Tibial artery (tissue), 4 donors: Measurements from ENCODE around the gene PON3.
A peak's percentile ranks its signal among the peaks of the same experiment; 100 is the strongest.

Experiments used
- DNase-seq, 2 donors: peaks; one replicate each; pipeline ENCODE4 v3.0.0-alpha.2; 2019
- H3K27ac ChIP-seq, 2 donors: fragments of 200-600 bp; sonication (generic) in 1 of 2; 1 replicate in 1 of 2; 2 replicates in 1 of 2; pipeline ENCODE4 v1.5.1; 2018 to 2019; ENCODE audit warnings: mild to moderate bottlenecking in 1 of 2
- H3K27me3 ChIP-seq, 2 donors: fragments of 200-600 bp; sonication (generic) in 1 of 2; one replicate each; pipeline versions ENCODE4 v1.5.1 to v1.6.0; 2016 to 2019
- H3K36me3 ChIP-seq, 3 donors: fragments of 200-600 bp; sonication (generic) in 2 of 3; one replicate each; pipeline ENCODE4 v1.5.1; 2016 to 2019; ENCODE audit warnings: mild to moderate bottlenecking in 2 of 3
- H3K4me1 ChIP-seq, 4 donors: fragments of 200-600 bp; sonication (generic) in 2 of 4; 1 replicate in 3 of 4; 2 replicates in 1 of 4; pipeline ENCODE4 v1.5.1; 2016 to 2019
- H3K4me3 ChIP-seq, 2 donors: fragments of 200-600 bp; sonication (generic) in 1 of 2; 1 replicate in 1 of 2; 2 replicates in 1 of 2; pipeline ENCODE4 v1.5.1; 2018 to 2019; ENCODE audit warnings: mild to moderate bottlenecking in 2 of 2
- H3K9me3 ChIP-seq, 3 donors: fragments of 200-600 bp; sonication (generic) in 1 of 3; one replicate each; pipeline ENCODE4 v1.5.1; 2016 to 2019
- CTCF ChIP-seq, 2 experiments: fragments of 200-600 bp in 1 of 2; fragments of 450-650 bp in 1 of 2; IDR thresholded peaks; one replicate each; pipeline ENCODE4 v1.5.1; 2017 to 2019; ENCODE audit warnings: antibody characterized with exemption in 2 of 2, mild to moderate bottlenecking in 1 of 2, moderate library complexity in 1 of 2
- intact Hi-C: fragments of 100-400 bp; cut with DNase I; formaldehyde crosslinking; loops from one replicate; pipeline ENCODE4 v1.15.0; 2023; ENCODE audit warnings: low total_unique reads

The PON3 gene

GRCh38 chr7:95435422-95435780 is 39.2 kb upstream of the PON3 start:
- no peak for DNase-seq
- no peaks in the 10 kb centered on the region for H3K9me3 ChIP-seq
- H3K27ac ChIP-seq, result peak overlapping the region; percentile 91 to 93
- H3K36me3 ChIP-seq, result no peaks in the 10 kb centered on the region
- intact Hi-C loops, result no loop called here
- TF ChIP-seq CTCF (IDR thresholded peaks at IDR 0.05), result no peak
- H3K4me1 ChIP-seq, result peaks cover 0 to 11% (median 2%) of the 10 kb centered on the region in 4 donors
- H3K27me3 ChIP-seq, result no peaks in the 10 kb centered on the region
- H3K4me3 ChIP-seq, result peak overlapping the region; percentile 74 to 83

GRCh38 chr7:95434557-95435421 is 38.6 kb upstream of the PON3 start, which contains the start of gene PON2:
Gene PON2 (minus strand): TSS chr7:95435028. CDS start chr7:95434951, 77 bp downstream.
- H3K9me3 ChIP-seq, result no peaks in the 10 kb centered on the region
- H3K27ac ChIP-seq, result peak within 1 kb of the TSS; percentile 91 to 93
- H3K27me3 ChIP-seq, result no peaks in the 10 kb centered on the region
- peaks cover 0 to 11% (median 2%) of the 10 kb centered on the region in 4 donors for H3K4me1 ChIP-seq
- H3K36me3 ChIP-seq, result no peaks in the 10 kb centered on the region
- peak within 1 kb of the TSS; percentile 74 to 83 for H3K4me3 ChIP-seq
- peak; percentile 72 to 89 for DNase-seq
- intact Hi-C loops, result no loop called here
- TF ChIP-seq CTCF (IDR thresholded peaks at IDR 0.05), result no peak

DNA sequence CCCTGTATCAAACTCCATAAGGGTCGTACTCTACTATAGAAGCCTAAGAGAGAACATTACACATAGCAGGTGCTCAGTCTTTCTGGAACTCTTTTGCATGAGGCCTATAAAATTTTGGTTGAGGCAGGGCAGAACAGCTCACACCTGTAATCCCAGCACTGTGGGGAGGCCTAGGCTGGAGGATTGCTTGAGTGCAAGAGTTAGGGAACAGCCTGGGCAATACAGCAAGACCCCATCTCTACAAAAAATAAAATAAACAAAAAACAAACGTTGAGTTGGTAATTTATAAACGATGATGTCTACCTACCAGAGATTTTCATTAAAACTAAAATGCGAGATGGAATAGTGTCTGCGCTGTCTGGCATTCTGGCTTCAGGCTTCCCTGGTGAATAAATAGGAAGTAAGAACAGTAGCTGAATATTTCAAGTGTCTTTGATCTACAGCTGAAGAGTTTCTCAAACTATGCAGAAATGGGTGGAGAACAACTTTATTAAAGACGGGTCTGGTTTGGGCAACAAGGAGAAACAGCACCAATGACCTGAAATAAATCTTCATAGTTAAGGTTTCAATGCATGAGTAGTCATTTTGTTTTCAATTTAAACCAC is 37.9 kb upstream of the PON3 start:
- Histone ChIP-seq H3K27ac (peak overlapping the region; percentile 91 to 93), H3K27me3 (no peaks in the 10 kb centered on the region), H3K9me3 (no peaks in the 10 kb centered on the region), H3K4me1 (peaks cover 0 to 11% (median 2%) of the 10 kb centered on the region in 4 donors), H3K36me3 (no peaks in the 10 kb centered on the region), H3K4me3 (peak overlapping the region; percentile 74 to 83)
- no peak for DNase-seq
- no peak for TF ChIP-seq CTCF (IDR thresholded peaks at IDR 0.05)
- intact Hi-C loops, result no loop called here

DNA sequence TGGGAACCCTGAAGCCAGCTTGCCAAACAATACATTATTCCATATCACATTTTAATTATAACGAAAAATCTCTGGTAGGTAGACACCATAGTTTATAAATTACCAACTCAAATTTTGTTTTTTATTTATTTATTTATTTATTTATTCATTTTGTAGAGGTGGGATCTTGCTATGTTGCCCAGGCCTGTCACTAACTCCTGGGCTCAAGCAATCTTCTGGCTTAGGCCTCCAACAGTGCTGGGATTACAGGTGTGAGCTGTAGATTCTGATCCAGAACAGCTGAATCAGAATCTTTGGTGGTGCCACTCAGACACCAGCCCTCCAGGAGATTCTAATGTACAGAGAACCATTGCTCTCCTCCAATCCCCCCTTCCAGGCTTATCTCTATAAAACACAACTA is 37.0 kb upstream of the PON3 start:
- H3K36me3 ChIP-seq, result no peaks in the 10 kb centered on the region
- no peak overlapping the region for H3K27ac ChIP-seq
- H3K9me3 ChIP-seq, result no peaks in the 10 kb centered on the region
- no peak for DNase-seq
- intact Hi-C loops, result no loop called here
- no peaks in the 10 kb centered on the region for H3K27me3 ChIP-seq
- peaks cover 0 to 11% (median 2%) of the 10 kb centered on the region in 4 donors for H3K4me1 ChIP-seq
- H3K4me3 ChIP-seq, result no peak overlapping the region
- TF ChIP-seq CTCF (IDR thresholded peaks at IDR 0.05), result no peak

GRCh38 chr7:95432606-95433005 is 36.4 kb upstream of the PON3 start:
- no peak overlapping the region for H3K4me3 ChIP-seq
- no peaks in the 10 kb centered on the region for H3K36me3 ChIP-seq
- no peaks in the 10 kb centered on the region for H3K9me3 ChIP-seq
- no peak for DNase-seq
- intact Hi-C loops, result no loop called here
- no peak overlapping the region for H3K27ac ChIP-seq
- H3K4me1 ChIP-seq, result peaks cover 0 to 11% (median 2%) of the 10 kb centered on the region in 4 donors
- no peaks in the 10 kb centered on the region for H3K27me3 ChIP-seq
- no peak for TF ChIP-seq CTCF (IDR thresholded peaks at IDR 0.05)
